GM12875 (cell line): ENCODE data around the gene CPPED1.

Experiments
- H3K4me3 ChIP-seq: one replicate; pipeline ENCODE4 v1.5.1; 2011; ENCODE audit warnings: low read depth, low read length, control low read depth
- TF ChIP-seq, protein P1 (sequence below): IDR thresholded peaks from 2 replicates; pipeline ENCODE4 v1.5.1; 2011; ENCODE audit warnings: low read depth, mild to moderate bottlenecking, control low read depth, inconsistent platforms, low read length, moderate library complexity, borderline replicate concordance; ENCODE audit not compliant: insufficient read depth

CPPED1 gene

GRCh38 chr16:12661656-12662172 lies 142.0 kb downstream of the CPPED1 start:
- no peak overlapping the region for H3K4me3 ChIP-seq
- TF ChIP-seq, protein P1, sequence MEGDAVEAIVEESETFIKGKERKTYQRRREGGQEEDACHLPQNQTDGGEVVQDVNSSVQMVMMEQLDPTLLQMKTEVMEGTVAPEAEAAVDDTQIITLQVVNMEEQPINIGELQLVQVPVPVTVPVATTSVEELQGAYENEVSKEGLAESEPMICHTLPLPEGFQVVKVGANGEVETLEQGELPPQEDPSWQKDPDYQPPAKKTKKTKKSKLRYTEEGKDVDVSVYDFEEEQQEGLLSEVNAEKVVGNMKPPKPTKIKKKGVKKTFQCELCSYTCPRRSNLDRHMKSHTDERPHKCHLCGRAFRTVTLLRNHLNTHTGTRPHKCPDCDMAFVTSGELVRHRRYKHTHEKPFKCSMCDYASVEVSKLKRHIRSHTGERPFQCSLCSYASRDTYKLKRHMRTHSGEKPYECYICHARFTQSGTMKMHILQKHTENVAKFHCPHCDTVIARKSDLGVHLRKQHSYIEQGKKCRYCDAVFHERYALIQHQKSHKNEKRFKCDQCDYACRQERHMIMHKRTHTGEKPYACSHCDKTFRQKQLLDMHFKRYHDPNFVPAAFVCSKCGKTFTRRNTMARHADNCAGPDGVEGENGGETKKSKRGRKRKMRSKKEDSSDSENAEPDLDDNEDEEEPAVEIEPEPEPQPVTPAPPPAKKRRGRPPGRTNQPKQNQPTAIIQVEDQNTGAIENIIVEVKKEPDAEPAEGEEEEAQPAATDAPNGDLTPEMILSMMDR = no peak

DNA sequence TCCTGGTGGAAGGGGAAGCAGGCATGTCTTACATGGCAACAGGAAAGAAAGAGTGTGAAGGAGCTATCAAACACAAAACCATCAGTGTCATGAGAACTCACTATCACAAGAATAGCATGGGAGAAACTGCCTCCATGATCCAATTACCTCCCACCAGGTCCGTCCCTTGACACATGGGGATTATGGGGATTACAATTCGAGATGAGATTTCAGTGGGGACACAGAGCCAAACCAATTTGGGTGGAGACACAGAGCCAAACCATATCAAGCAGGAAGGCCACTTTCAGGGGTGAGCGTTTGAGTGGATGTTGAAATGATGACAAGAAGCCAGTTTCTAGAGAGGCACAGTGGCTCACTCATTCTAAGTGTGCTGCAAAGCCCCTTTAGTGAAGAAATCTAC lies 143.8 kb downstream of the CPPED1 start:
- TF ChIP-seq, protein P1 = no peak
- H3K4me3 ChIP-seq = no peak overlapping the region

DNA sequence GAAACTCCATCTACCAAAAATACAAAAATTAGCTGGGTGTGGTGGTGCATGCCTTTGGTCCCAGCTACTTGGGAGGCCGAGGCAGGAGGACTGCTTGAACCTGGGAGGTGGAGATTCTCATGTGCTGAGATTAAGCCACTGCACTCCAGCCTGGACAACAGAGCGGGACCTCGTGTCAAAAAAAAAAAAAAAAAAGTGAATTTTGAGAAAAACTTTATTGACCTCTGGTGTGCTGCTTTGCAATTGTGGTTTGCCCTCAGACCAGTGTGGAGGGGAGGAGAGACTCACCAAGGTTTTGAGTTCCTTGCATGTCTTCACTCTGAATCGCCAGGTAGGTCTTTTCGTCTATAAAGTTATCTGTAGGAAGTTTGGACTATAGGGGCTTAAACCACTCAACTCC lies 145.2 kb downstream of the CPPED1 start:
- TF ChIP-seq, protein P1 = no peak
- H3K4me3 ChIP-seq = no peak overlapping the region

GRCh38 chr16:12655537-12655936 lies 148.2 kb downstream of the CPPED1 start:
- no peak overlapping the region for H3K4me3 ChIP-seq
- TF ChIP-seq, protein P1 = no peak

- no peak overlapping the region for H3K4me3 ChIP-seq
- TF ChIP-seq, protein P1 = no peak
Observed at GRCh38 chr16:12653820-12654392, 149.8 kb downstream of the CPPED1 start.

- TF ChIP-seq, protein P1 = no peak
- H3K4me3 ChIP-seq = no peak overlapping the region
Observed at GRCh38 chr16:12652924-12653323, 150.8 kb downstream of the CPPED1 start.

- no peak overlapping the region for H3K4me3 ChIP-seq
- TF ChIP-seq, protein P1 = no peak
Observed at GRCh38 chr16:12651765-12652512, 151.7 kb downstream of the CPPED1 start.
